Limb (tissue), 2 donors: Measurements from ENCODE around the gene ESYT2.

Experiments
- DNase-seq, 2 donors: peaks; one replicate each; pipeline ENCODE4 v3.0.0-alpha.2; 2016; ENCODE audit errors: extremely low spot score in 2 of 2

Gene ESYT2

DNA sequence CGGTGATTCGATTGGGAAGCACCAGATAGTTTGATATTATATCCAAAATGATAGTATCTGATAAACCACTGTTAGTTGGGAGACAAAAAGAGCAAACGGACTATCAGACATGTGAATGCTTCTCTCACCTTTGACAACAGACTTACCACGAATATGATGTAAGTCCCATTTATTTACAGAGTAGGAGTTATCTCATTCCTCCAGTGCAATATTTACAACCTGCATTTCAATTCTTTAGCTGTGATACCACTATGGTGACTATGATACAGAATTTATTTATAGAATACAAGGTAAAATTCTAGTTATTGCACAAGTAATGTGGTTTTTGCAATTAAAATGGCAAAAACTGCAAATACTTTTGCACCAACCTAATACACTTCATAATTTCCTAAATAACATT is 61.6 kb downstream of the ESYT2 start:
- DNase-seq = no peak

- no peak for DNase-seq
These were observed 62.6 kb downstream of the ESYT2 start for GRCh38 chr7:158766570-158767281.

DNA sequence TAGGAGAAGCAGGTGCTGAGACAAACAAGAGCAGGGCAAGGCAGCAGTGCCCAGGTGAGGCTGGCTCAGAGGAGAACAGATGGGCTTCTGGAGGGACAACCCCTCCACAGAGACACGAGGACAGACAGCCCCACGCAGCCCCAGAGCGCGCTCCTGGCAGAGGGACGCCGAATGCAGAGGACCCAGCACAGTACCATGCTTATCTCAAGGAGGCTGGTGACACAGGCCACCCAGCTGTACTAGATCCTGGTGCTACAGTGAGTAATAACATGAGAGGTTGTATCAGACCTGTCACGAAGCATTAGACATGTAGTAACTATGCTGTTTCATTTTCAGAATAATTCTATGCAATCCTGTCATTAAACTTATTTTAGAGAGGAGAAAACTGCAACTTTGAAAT is 64.3 kb downstream of the ESYT2 start:
- DNase-seq = no peak

DNA sequence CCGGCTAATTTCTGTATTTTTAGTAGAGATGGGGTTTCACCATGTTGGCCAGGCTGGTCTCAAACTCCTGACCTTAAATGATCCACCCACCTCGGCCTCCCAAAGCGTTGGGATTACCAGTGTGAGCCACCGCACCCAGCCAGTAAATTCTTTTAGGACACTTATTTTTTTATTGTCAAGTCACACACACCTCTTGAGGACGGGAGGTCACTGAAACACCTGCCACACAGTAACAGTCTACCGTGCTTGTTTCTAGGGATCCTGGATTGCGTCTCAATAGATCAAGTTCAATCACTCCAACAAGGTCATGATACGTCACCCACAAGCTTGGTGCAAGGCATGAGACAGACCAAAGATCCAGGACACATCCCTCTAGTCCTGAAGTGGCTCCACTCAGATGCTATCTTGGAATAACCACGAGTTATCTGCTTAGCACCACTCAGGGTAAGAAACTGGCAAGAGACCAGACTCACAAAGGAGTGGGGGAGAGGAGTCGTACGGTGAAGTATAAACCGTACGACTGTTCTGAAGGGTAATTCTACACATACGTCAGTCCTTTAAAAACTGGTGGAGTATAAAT is 65.8 kb downstream of the ESYT2 start:
- no peak for DNase-seq

DNA sequence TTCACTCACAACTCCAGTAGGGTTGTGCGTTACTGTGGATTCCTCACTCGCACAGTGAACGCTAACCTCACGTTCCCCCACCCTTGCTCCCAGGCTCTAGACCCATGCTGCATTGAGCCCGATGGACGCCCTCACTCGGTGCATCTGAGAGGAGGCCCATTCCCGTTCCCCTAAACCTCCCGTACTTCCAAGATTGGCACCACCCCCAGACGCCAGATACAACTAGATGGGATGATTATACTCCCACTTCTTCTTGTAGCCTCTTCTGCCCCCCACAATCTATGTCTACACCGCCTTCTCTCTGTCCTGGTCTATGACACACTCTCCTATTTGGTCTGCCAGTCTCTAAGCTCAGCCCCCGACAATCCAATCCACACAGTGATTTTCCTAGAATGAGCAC is 67.4 kb downstream of the ESYT2 start:
- DNase-seq = no peak

DNA sequence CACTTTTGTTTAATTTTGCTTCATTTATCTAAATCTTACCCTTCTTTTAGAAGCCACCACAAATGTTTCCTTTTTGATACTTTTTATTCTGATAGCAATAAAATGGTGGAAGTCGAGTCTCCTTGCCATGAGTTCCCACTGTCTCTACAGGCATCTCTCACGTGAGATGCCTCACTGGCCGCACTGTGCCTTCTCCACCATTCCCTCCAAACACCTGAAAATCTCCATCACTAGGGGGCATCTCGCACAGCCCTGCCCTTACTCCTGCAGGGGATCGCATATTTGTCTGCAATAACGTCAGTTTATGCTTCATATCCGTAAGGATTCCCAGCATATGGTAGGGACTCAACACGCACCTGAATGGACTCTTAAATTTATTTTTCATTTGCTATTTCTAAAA is 68.4 kb downstream of the ESYT2 start:
- DNase-seq = no peak

- no peak for DNase-seq
These were observed 68.9 kb downstream of the ESYT2 start for GRCh38 chr7:158760445-158760764.

DNA sequence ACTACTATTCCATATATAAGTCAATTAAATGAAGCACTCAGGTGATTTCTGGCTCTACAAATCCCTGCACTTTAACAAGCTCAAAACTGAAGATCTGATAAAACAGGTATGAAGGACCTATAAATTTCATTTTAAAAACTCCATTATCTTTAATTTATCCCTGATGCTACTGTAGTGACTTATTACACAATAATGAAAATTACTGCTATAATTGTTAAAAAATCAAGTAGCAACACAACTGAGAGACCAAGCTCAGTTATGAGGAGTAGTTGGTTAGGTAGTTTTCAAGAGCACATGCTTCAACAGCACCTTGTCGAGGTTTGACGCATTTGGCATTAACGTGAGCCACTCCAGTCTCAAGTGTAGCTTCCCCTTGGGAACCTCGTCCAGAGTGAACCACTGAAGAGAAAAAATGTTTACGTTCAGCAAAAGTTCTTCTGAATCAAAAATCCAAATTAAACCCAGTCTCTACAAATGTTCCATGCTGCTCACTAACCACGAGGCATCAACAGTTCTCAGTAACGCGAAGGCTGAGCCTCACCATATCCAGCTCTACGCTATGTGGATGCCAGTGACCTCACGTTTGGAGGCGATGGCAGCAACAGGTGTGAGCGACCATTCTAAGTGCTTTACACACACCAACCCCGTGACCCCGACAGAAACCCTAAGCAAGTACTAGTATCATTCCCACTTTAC is 69.4 kb downstream of the ESYT2 start:
- DNase-seq = no peak

DNA sequence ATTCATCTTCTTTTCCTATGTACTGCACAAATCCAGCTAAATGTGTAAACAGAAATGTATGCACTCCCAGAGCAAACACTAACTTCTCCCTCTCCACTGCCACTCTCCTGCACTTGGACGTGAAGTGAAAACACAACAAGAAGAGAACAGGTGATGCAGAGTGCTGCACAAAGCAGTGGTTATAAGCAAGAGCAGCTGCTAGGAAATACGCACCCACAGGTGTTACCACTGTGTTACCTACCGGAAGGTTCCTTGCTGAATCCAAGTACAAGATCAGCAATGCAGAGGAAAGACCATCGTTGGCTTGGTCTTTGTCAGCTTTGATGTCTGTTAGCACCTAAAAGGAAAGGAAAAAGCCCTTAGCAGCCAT is 70.1 kb downstream of the ESYT2 start:
- no peak for DNase-seq

- DNase-seq = no peak
These were observed 70.6 kb downstream of the ESYT2 start for GRCh38 chr7:158758586-158759244.

DNA sequence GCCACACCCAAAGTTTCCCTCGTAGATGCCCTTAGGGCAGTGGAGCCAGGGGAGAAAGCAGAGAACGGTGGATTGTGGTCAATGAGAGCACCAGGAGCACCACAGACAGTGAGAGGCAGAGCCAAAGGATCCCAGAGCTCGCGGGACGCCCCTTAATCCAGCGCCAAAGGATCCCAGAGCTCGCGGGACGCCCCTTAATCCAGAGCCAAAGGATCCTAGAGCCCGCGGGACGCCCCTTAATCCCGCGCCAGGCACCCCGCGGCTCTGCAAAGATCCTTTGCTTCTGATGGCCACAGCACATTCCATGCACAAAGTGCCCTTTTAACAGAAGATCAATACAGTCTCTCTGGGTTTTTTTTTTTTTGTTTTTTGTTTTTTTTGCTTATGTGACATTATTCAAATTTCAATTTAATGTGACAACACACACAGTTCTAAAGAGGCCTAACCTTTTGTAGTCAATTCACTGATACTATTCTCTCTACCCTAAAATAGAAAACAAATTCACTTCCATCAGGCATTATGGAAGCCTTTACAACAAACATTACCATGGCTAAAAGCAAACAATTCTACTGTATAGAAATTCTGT is 71.8 kb downstream of the ESYT2 start:
- DNase-seq = no peak

GRCh38 chr7:158754746-158755444 is 74.4 kb downstream of the ESYT2 start:
- no peak for DNase-seq

- no peak for DNase-seq
These were observed 75.4 kb downstream of the ESYT2 start for GRCh38 chr7:158753900-158754299.

DNA sequence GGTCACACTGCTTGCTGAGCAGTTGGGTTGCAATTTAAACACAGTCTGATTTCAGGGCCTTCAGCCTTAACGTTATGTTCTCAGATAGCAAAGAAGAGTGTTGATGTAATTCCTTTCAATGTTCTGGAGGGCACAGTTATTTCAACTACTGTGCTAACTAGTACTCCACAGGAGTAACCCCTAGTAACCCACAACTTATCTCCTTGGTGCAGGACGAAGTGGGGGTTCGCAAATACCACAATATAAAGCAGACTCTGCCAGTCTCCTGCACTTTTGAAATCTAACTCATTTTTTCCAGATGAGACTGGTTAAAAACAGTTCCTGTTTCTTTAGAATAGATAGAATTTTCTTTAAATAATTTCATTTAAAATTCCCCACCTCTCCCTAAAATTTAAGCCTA is 77.6 kb downstream of the ESYT2 start:
- no peak for DNase-seq

DNA sequence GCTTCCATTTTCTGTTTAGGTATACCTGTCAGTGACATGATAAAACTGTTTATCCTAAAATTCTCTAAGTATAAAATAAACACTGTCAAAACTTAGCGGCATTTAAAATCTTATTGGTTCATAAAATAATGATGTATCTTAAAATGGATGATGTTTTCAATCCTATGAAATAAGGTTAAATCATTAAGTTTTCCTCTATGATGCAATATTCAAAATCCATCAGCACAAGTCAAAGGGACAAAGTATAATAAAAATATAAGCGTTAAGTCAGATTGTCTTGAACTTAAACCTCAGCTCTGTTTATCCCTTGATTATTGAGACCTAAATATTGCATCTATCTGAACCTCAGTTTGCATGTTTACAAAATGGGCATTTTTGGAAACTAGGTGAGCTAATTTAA is 78.1 kb downstream of the ESYT2 start:
- DNase-seq = no peak

DNA sequence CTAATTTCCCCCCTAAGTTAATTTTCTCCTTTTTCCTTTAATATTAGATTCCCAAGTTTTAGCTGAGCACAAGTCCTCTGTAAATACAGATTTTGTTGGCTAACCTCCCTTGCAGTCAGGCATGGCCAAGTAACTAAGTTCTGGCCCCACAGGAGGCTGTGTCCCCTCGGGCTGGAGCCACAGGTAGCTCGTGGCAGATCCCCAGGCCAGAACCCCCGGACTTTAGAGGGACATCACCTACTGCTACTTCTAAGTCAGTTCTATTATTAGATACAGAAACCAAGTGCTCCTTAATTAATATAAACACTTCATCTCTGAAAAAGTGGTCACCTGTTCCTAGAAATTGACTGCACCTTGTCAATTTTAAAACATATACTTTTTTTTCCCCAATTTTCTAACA is 78.6 kb downstream of the ESYT2 start:
- no peak for DNase-seq

GRCh38 chr7:158749396-158749795 is 79.9 kb downstream of the ESYT2 start:
- no peak for DNase-seq

- no peak for DNase-seq
These were observed 81.0 kb downstream of the ESYT2 start for GRCh38 chr7:158748335-158748734.

DNA sequence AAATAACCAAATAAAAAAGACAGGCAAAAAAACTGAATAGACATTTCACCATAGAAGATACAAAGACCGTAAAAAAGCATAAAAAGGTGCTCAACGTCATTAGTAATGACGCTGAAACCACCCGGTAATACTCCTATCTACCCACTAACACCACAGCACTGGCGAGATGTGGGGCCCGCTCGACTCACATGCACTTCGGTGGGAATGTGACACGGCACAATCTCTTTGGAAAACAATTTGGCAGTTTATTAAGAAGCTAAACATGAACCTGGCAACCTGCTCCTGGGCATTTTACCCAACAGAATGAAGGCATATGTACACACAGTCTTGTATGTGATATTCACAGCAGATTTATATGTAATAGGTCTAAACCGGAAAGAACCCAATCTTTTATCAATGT is 81.9 kb downstream of the ESYT2 start:
- DNase-seq = no peak

- no peak for DNase-seq
These were observed 82.4 kb downstream of the ESYT2 start for GRCh38 chr7:158746957-158747356.

GRCh38 chr7:158745057-158745715 is 84.1 kb downstream of the ESYT2 start:
- no peak for DNase-seq
